HepG2 (cell line): ENCODE data around the gene DENND4B. TPM values are rescaled to one million over a fixed set of nuclear protein-coding genes. Genes with fewer than 3 reads are reported as not detected.

ENCODE experiments used
- CEBPG ChIP-seq: IDR thresholded peaks from 2 replicates; pipeline ENCODE4 v1.6.1; 2016
- ZFYVE20 ChIP-seq: sonication (generic); formaldehyde crosslinking; IDR thresholded peaks from 2 replicates; pipeline ENCODE4 v1.8.0; 2023; ENCODE audit warnings: low read depth, mild to moderate bottlenecking, moderate library complexity, missing genetic modification reagents, borderline replicate concordance
- ZNF20 ChIP-seq: sonication (generic); formaldehyde crosslinking; IDR thresholded peaks from 2 replicates; pipeline ENCODE4 v1.4.0; 2020; ENCODE audit warnings: mild to moderate bottlenecking, moderate library complexity, missing genetic modification reagents
- ZNF234 ChIP-seq: sonication (generic); formaldehyde crosslinking; conservative IDR thresholded peaks from 2 replicates; pipeline ENCODE4 v1.5.1; 2020; ENCODE audit warnings: mild to moderate bottlenecking, missing genetic modification reagents
- ZNF235 ChIP-seq: sonication (generic); formaldehyde crosslinking; IDR thresholded peaks from 2 replicates; pipeline ENCODE4 v1.8.1; 2023; ENCODE audit warnings: mild to moderate bottlenecking, missing genetic modification reagents, borderline replicate concordance
- polyA plus RNA-seq, 8 experiments: library from polyadenylated mRNA; depleted of rRNA in 3 of 8; stranded (reverse) in 7 of 8; unstranded in 1 of 8; fragments of >200 nt; fragmentation: Illumina TruSeq in 4 of 8; extraction: Trizol in 4 of 8; gene quantifications; 2 replicates each; pipeline versions ENCODE4 v1.2.1 to v1.2.3, GENCODE V29; 2011 to 2016; ENCODE audit warnings: low read depth in 4 of 8, missing spikeins in 1 of 8, mixed read lengths in 1 of 8; ENCODE audit not compliant: insufficient read depth in 1 of 8
- total RNA-seq, 5 experiments: library from RNA; depleted of rRNA; stranded (reverse); fragments of >200 nt; fragmentation: Illumina TruSeq; extraction: Trizol; gene quantifications; 2 replicates each; pipeline ENCODE4 v1.2.3, GENCODE V29; 2016; ENCODE audit warnings: low read depth in 1 of 5
- TF ChIP-seq, protein P1 (sequence below): IDR thresholded peaks from 2 replicates; pipeline ENCODE4 v1.6.1; 2012; ENCODE audit warnings: low read length, improper control_type of control experiment
- TF ChIP-seq, protein P2 (sequence below): sonication (generic); formaldehyde crosslinking; IDR thresholded peaks from 2 replicates; pipeline ENCODE4 v1.8.0; 2022; ENCODE audit warnings: mild to moderate bottlenecking, missing genetic modification reagents
- TF ChIP-seq, protein P3 (sequence below): sonication (generic); formaldehyde crosslinking; IDR thresholded peaks from 2 replicates; pipeline ENCODE4 v1.4.0; 2020; ENCODE audit warnings: mild to moderate bottlenecking, missing genetic modification reagents
- TF ChIP-seq, protein P4 (sequence below): sonication (generic); formaldehyde crosslinking; IDR thresholded peaks from 2 replicates; pipeline ENCODE4 v1.4.0; 2020; ENCODE audit warnings: missing genetic modification reagents
- TF ChIP-seq, protein P5 (sequence below), 2 experiments: sonication (generic) in 1 of 2; formaldehyde crosslinking in 1 of 2; IDR thresholded peaks; 2 replicates each; pipeline versions ENCODE4 v1.4.0 to v1.6.1; 2016 to 2020; ENCODE audit warnings: borderline replicate concordance in 1 of 2, low read depth in 1 of 2, mild to moderate bottlenecking in 1 of 2, missing genetic modification reagents in 1 of 2

The DENND4B gene
- total and polyA plus RNA-seq, 2 of the 13 experiments (the other 11 are each of a cell fraction or from before 2014, with no cell fraction given), result 15.1 to 20.3 TPM

DNA sequence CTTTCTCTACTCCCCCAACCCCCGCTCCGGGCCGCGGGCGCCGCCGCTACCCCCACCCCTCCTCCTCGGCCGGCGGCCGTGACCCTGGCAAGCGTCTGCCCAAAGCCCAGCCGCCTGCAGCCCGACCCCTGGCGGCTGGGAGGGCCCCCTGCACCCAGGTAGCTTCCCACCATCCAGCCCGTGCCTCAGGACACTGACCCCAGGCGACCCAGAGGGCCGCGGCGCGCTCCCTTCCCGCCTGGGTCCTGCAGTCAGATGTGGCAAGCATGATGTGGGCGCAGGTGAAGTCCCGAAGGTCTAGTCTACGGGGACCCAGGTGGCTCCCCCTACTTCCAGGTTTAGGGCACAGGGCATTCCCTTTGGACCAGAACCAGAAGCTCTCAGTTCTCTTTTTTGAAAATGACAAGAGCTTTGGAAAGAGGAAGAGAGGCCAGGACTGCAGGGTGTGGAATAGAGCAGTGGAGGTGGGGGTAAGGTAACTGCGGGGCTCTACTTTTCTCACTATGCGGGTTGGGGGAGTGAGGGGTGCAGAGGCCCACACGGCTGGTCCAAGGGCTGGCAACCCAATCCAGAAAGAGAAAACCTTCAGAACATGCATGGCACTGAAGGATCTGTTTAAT is at the start of gene DENND4B (continued):
- TF ChIP-seq, protein P1, sequence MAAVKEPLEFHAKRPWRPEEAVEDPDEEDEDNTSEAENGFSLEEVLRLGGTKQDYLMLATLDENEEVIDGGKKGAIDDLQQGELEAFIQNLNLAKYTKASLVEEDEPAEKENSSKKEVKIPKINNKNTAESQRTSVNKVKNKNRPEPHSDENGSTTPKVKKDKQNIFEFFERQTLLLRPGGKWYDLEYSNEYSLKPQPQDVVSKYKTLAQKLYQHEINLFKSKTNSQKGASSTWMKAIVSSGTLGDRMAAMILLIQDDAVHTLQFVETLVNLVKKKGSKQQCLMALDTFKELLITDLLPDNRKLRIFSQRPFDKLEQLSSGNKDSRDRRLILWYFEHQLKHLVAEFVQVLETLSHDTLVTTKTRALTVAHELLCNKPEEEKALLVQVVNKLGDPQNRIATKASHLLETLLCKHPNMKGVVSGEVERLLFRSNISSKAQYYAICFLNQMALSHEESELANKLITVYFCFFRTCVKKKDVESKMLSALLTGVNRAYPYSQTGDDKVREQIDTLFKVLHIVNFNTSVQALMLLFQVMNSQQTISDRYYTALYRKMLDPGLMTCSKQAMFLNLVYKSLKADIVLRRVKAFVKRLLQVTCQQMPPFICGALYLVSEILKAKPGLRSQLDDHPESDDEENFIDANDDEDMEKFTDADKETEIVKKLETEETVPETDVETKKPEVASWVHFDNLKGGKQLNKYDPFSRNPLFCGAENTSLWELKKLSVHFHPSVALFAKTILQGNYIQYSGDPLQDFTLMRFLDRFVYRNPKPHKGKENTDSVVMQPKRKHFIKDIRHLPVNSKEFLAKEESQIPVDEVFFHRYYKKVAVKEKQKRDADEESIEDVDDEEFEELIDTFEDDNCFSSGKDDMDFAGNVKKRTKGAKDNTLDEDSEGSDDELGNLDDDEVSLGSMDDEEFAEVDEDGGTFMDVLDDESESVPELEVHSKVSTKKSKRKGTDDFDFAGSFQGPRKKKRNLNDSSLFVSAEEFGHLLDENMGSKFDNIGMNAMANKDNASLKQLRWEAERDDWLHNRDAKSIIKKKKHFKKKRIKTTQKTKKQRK, result no peak
- no peak for TF ChIP-seq ZNF20 (CRISPR knock-in tag)
- TF ChIP-seq, protein P2, sequence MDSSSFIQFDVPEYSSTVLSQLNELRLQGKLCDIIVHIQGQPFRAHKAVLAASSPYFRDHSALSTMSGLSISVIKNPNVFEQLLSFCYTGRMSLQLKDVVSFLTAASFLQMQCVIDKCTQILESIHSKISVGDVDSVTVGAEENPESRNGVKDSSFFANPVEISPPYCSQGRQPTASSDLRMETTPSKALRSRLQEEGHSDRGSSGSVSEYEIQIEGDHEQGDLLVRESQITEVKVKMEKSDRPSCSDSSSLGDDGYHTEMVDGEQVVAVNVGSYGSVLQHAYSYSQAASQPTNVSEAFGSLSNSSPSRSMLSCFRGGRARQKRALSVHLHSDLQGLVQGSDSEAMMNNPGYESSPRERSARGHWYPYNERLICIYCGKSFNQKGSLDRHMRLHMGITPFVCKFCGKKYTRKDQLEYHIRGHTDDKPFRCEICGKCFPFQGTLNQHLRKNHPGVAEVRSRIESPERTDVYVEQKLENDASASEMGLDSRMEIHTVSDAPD, result 0 out of 2 replicates have a peak, but pooled peaks have one; percentile 9
- TF ChIP-seq, protein P3, sequence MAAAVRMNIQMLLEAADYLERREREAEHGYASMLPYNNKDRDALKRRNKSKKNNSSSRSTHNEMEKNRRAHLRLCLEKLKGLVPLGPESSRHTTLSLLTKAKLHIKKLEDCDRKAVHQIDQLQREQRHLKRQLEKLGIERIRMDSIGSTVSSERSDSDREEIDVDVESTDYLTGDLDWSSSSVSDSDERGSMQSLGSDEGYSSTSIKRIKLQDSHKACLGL (CRISPR knock-in tag), result no peak; the same call in 1 of the 2 replicates
- TF ChIP-seq, protein P4, sequence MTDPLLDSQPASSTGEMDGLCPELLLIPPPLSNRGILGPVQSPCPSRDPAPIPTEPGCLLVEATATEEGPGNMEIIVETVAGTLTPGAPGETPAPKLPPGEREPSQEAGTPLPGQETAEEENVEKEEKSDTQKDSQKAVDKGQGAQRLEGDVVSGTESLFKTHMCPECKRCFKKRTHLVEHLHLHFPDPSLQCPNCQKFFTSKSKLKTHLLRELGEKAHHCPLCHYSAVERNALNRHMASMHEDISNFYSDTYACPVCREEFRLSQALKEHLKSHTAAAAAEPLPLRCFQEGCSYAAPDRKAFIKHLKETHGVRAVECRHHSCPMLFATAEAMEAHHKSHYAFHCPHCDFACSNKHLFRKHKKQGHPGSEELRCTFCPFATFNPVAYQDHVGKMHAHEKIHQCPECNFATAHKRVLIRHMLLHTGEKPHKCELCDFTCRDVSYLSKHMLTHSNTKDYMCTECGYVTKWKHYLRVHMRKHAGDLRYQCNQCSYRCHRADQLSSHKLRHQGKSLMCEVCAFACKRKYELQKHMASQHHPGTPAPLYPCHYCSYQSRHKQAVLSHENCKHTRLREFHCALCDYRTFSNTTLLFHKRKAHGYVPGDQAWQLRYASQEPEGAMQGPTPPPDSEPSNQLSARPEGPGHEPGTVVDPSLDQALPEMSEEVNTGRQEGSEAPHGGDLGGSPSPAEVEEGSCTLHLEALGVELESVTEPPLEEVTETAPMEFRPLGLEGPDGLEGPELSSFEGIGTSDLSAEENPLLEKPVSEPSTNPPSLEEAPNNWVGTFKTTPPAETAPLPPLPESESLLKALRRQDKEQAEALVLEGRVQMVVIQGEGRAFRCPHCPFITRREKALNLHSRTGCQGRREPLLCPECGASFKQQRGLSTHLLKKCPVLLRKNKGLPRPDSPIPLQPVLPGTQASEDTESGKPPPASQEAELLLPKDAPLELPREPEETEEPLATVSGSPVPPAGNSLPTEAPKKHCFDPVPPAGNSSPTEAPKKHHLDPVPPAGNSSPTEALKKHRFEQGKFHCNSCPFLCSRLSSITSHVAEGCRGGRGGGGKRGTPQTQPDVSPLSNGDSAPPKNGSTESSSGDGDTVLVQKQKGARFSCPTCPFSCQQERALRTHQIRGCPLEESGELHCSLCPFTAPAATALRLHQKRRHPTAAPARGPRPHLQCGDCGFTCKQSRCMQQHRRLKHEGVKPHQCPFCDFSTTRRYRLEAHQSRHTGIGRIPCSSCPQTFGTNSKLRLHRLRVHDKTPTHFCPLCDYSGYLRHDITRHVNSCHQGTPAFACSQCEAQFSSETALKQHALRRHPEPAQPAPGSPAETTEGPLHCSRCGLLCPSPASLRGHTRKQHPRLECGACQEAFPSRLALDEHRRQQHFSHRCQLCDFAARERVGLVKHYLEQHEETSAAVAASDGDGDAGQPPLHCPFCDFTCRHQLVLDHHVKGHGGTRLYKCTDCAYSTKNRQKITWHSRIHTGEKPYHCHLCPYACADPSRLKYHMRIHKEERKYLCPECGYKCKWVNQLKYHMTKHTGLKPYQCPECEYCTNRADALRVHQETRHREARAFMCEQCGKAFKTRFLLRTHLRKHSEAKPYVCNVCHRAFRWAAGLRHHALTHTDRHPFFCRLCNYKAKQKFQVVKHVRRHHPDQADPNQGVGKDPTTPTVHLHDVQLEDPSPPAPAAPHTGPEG (CRISPR knock-in tag), result no peak
- no peak for TF ChIP-seq ZFYVE20
- TF ChIP-seq, protein P5, sequence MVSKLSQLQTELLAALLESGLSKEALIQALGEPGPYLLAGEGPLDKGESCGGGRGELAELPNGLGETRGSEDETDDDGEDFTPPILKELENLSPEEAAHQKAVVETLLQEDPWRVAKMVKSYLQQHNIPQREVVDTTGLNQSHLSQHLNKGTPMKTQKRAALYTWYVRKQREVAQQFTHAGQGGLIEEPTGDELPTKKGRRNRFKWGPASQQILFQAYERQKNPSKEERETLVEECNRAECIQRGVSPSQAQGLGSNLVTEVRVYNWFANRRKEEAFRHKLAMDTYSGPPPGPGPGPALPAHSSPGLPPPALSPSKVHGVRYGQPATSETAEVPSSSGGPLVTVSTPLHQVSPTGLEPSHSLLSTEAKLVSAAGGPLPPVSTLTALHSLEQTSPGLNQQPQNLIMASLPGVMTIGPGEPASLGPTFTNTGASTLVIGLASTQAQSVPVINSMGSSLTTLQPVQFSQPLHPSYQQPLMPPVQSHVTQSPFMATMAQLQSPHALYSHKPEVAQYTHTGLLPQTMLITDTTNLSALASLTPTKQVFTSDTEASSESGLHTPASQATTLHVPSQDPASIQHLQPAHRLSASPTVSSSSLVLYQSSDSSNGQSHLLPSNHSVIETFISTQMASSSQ (IDR thresholded peaks at IDR 0.05; ENCODE audit: low read depth), result no peak
- TF ChIP-seq, protein P5 (CRISPR knock-in tag; IDR thresholded peaks at IDR 0.05; ENCODE audit: borderline replicate concordance), result no peak; the same call in 1 of the 2 replicates
- no peak for TF ChIP-seq ZNF234 (CRISPR knock-in tag)
- no peak for TF ChIP-seq ZNF235 (CRISPR knock-in tag)
- no peak; the same call in 1 of the 2 replicates for TF ChIP-seq CEBPG (CRISPR knock-in tag)
